ENCODE results near the gene SKA1. TPM values are rescaled to one million over a fixed set of nuclear protein-coding genes. Genes with fewer than 3 reads are reported as not detected.

The SKA1 gene
- total and polyA plus RNA-seq, 10 donors = 0.48 to 4.2 (median 1.7) TPM

GRCh38 chr18:50396005-50396660 is 21.3 kb downstream of the SKA1 start:
- no peak for TF ChIP-seq CTCF (IDR thresholded peaks at IDR 0.05 in 8 of 11, conservative IDR thresholded peaks at IDR 0.05 in 3 of 11)
- TF ChIP-seq POLR2AphosphoS5 (IDR thresholded peaks at IDR 0.05) = no peak
- TF ChIP-seq POLR2A (IDR thresholded peaks at IDR 0.05) = no peak
- no peak for DNase-seq
- H3K27ac ChIP-seq = no peak overlapping the region
- H3K4me3 ChIP-seq = no peak overlapping the region
- H3K36me3 ChIP-seq = peaks cover 0 to 32% (median 0%) of the 10 kb centered on the region in 6 donors
- H3K4me1 ChIP-seq = no peaks in the 10 kb centered on the region
- WGBS, 5 donors = 83 to 89% (median 87%) methylated on average over 5 of the region's 5 CpGs
- peaks cover 0 to 10% (median 0%) of the 10 kb centered on the region in 7 donors for H3K27me3 ChIP-seq (replicated peaks in 1 of 7)
- no peaks in the 10 kb centered on the region for H3K9me3 ChIP-seq
- intact Hi-C loops (cut with DNase I; ENCODE audit: low total_unique reads) = no loop called here

GRCh38 chr18:50397023-50397422 is 22.2 kb downstream of the SKA1 start:
- Histone ChIP-seq H3K27me3 (replicated peaks in 1 of 7) (peaks cover 0 to 19% (median 7%) of the 10 kb centered on the region in 7 donors), H3K36me3 (peaks cover 0 to 24% (median 0%) of the 10 kb centered on the region in 6 donors), H3K27ac (no peak overlapping the region), H3K4me1 (no peaks in the 10 kb centered on the region), H3K4me3 (no peak overlapping the region), H3K9me3 (no peaks in the 10 kb centered on the region)
- 92 to 94% (median 94%) methylated on average over 4 of the region's 4 CpGs for WGBS, 5 donors
- no peak for DNase-seq
- intact Hi-C loops (cut with DNase I; ENCODE audit: low total_unique reads) = no loop called here
- no peak for TF ChIP-seq CTCF (IDR thresholded peaks at IDR 0.05 in 8 of 11, conservative IDR thresholded peaks at IDR 0.05 in 3 of 11)
- TF ChIP-seq POLR2AphosphoS5 (IDR thresholded peaks at IDR 0.05) = no peak

GRCh38 chr18:50398099-50398498 is 23.3 kb downstream of the SKA1 start:
- H3K27ac ChIP-seq = no peak overlapping the region
- WGBS, 5 donors = 25 to 35% (median 30%) methylated on average over 10 of the region's 10 CpGs
- H3K9me3 ChIP-seq = no peaks in the 10 kb centered on the region
- TF ChIP-seq POLR2A (IDR thresholded peaks at IDR 0.05) (no peak), POLR2AphosphoS5 (IDR thresholded peaks at IDR 0.05) (no peak)
- H3K27me3 ChIP-seq (replicated peaks in 1 of 7) = peaks cover 0 to 30% (median 11%) of the 10 kb centered on the region in 7 donors
- no peak for DNase-seq
- no peaks in the 10 kb centered on the region for H3K4me1 ChIP-seq
- intact Hi-C loops (cut with DNase I; ENCODE audit: low total_unique reads) = no loop called here
- H3K4me3 ChIP-seq = no peak overlapping the region
- peaks cover 0 to 13% (median 0%) of the 10 kb centered on the region in 6 donors for H3K36me3 ChIP-seq

GRCh38 chr18:50398947-50399346 is 24.1 kb downstream of the SKA1 start:
- peaks cover 0 to 38% (median 11%) of the 10 kb centered on the region in 7 donors for H3K27me3 ChIP-seq (replicated peaks in 1 of 7)
- TF ChIP-seq POLR2A (IDR thresholded peaks at IDR 0.05) = no peak
- no peak for TF ChIP-seq CTCF (IDR thresholded peaks at IDR 0.05 in 8 of 11, conservative IDR thresholded peaks at IDR 0.05 in 3 of 11)
- no peak for TF ChIP-seq POLR2AphosphoS5 (IDR thresholded peaks at IDR 0.05)
- H3K36me3 ChIP-seq = peaks cover 0 to 5% (median 0%) of the 10 kb centered on the region in 6 donors
- intact Hi-C loops (cut with DNase I; ENCODE audit: low total_unique reads) = no loop called here
- H3K4me3 ChIP-seq = no peak overlapping the region
- H3K27ac ChIP-seq = no peak overlapping the region
- no peaks in the 10 kb centered on the region for H3K4me1 ChIP-seq
- no peak for DNase-seq
- WGBS, 5 donors = 75 to 100% (median 77%) methylated on average over 1 of the region's 1 CpG
- H3K9me3 ChIP-seq = no peaks in the 10 kb centered on the region

All from spleen (tissue), 11 donors.